Epidermal melanocyte (primary cell): ENCODE measurements around the gene ABCA10.
"Not testable (repeated sequence)": the region's sequence is repeated elsewhere in the genome, so short reads cannot be mapped to it uniquely, and the experiment has no call there.

Experiments used
- DNase-seq: peaks from one replicate; pipeline ENCODE4 v3.0.0; 2011; ENCODE audit warnings: low spot score; ENCODE audit not compliant: insufficient read length

The ABCA10 gene

DNA sequence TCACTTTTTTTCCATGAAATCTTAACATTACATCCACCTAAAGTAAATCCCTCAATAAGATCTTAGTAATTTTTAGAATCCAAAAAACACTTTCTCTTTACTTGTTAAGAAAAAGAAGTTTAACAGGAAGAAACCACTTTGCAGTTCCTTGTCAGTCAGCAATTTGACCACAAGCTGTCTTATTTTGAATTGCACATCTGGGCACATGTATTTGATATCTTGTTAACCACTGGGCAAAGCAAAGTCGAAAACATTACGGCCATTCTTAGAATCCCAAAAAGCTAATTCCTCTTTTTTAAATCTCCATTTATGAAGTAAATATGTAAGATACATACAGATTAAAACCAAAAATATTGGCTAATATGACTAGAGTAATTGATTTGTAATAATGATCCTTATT lies 1.1 kb downstream of the ABCA10 start:
- DNase-seq: no peak

DNA sequence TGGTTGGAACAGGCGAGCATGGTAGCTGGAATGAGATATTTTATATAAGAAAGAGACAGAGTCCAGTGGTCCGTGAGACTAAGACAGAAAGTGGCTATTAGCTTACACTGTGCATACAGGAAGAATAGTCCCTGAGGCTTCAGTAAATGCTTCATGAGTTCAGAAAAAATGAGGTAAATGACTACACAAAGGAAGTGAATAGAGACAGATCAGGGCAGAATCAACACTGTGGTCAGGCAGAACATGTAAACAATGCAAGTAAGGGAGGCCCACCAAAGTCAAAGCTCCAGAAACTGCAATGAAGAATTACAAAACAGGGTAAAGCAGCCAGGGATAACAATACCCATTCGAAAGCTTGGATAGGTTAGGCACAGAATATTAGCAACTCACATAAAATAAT lies 4.8 kb downstream of the ABCA10 start:
- DNase-seq: no peak

DNA sequence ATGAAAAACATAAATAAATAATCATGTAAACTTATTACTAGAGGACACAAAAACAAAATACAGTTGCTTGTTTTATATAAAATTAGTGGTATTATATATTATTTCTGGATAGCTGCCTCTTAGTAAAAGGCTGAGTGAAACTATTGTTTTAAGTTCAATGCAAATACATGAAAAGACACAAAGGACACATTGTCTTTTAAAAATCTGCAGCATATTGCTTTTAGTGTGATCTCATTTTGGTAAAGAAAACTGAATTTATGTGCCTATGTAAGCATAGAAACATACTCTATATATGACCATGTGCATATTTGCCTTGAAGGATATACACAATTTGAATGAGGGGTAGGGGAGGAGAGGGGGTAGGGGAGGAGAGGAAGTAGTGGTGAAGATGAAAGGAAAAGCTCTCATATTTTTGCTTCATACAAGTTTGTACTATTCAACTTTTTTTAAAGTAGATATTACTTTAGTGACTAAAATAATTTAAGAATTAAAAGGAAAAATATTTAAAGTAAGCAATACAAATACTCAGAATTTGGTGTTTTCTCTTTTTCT lies 5.8 kb downstream of the ABCA10 start:
- no peak for DNase-seq

DNA sequence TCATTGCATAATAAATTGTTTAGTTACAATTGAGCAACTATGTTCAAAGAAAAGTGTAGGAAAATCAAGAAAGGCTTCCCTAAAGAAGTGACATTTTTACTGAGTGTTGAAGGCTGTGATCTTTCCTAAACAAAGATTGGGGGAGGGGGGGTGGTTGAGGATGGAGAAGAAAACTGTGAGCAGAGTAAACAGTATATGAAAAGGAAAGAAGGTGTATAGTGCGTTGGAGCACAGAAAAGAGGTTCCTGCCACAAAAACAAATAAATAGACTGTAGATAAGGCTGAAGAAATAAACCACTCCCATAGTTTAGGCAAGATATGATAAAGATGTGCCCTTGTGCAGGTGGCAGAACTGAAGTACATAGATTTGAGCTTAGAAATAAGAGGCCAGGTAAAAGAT lies 8.5 kb downstream of the ABCA10 start:
- DNase-seq: no peak

DNA sequence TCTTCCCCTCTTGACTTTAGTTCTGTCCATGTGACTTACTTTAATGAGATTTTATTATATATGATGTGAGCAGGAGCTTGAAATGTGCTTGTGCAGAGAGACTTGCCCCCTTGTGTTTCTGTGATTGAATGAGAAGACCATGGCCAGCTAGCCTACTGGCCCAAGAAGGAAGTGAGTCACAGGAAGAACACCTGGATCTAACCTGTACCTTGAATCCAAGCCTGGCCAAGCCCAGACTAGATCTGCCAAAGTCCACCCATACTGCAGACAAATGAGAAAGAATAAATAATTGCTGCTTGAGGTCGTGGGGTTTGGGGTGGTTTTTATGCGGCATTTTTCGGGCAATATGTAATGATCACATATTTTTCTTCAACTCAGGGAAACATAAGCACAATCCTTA lies 9.6 kb downstream of the ABCA10 start:
- no peak for DNase-seq

DNA sequence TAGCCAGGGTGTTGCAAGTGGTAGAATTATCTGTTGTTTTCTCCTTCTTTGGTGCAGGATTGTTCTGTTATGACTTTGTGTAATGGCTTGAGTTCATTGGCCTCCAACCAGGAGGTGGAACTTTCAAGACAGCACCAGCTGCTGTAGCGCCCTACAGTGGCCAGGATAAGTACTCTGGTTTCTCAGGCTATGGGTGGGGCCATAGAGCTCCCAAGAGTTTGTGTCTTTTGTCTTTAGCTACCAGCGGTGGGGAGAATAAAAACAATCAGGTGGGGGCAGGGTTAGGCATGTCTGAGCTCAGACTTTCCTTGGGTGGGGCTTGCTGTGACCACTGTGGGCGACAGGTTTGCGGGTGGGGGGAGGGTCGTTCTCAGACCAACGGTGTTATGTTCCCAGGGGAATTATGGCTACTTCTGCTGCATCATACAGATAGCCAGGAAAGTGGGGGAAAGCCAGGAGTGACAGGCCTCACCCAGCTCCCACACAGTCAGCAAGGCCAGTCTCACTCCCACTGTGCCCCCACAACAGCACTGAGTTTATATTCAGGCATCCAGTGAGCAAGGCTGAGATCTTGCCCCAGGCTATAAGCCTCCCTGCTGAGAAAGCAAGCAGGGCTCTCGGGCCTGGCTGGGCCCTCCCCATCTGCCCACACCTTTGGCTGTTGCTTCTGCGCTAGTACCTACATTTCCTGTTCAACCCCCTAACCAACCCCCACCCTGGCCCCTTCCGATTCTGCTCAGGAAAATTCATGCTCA lies 15.4 kb downstream of the ABCA10 start:
- DNase-seq: no peak

DNA sequence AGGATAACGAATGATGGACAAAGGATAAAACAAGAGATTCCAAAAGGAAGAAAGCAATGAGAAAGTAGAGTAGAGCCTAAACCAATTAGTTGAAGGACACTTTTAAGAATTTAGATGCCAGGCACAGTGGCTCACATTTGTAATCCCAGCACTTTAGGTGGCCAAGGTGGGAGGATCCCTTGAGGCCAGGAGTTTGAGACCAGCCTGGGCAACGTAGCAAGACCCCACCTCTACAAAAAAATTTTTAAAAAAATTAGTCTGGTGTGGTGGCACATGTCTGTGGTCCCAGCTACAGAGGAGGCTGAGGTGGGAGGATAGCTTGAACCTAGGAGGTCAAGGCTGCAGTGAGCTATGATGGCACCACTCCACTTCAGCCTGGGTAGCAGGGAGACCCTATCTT lies 20.0 kb downstream of the ABCA10 start:
- no peak for DNase-seq

DNA sequence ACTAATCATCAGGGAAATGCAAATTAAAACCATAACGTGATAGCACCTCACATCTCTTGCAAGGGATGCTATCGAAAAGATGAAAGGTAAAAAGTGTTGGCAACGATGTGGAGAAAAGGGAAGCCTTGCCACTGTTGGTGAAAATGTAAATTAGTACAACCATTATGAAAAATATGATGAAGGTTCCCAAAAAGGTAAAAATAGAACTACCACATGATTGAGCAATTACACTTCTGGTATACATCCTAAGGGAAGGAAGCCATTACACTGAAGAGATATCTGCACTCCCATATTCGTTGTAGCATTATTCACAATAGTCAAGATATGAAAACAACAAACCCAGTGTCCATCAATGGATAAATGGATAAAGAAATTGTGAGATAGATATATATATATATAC lies 21.5 kb downstream of the ABCA10 start:
- DNase-seq: no peak

DNA sequence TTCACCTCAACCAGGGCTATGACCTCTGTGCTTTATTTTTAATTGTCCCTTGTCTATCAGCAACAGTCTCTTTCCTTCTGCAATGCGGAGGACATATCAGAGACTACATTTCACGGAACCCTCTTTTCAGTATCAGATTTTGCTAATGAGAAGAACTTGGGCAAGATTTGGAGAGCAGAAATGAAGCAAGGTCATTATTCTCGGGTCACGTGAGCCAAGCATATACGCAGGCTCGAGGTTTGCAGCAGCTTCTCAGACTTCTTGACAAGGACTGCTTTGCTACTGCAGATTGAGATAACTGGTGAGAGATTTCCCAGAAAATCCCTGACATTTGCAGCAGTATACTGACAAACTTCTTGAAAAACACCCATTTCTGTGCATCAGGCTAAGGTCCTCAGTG lies 30.4 kb downstream of the ABCA10 start:
- no peak for DNase-seq

DNA sequence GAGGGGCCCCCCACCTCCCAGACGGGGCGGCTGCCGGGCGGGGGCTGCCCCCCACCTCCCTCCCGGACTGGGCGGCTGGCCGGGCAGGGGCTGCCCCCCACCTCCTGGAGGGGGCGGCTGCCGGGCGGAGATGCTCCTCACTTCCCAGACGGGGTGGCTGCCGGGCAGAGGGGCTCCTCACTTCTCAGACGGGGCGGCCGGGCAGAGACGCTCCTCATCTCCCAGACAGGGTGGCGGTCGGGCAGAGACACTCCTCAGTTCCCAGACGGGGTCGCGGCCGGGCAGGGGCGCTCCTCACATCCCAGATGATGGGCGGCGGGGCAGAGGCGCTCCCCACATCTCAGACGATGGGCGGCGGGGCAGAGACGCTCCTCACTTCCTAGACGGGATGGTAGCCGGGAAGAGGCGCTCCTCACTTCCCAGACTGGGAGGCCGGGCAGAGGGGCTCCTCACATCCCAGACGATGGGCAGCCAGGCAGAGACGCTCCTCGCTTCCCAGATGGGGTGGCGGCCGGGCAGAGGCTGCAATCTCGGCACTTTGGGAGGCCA lies 32.4 kb downstream of the ABCA10 start:
- DNase-seq: not testable (repeated sequence)

DNA sequence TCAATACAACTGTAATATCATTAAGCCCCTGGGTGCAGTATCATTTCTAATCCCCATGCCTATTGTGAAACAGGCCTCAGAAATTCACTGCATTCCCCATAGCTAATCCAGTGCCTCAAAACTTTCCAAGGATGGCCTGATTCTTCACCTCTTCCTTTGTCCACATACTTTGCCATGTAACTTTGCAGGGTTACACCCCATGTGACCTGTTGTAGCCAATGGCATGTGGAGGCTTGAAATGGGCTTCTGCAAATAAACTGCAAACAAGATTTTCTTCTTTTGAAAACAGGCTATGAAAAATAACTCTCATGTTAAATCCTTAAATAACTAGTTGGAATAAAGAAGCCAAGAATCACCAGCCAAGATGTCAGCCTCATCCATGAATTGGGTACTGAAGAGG lies 35.9 kb downstream of the ABCA10 start:
- DNase-seq: no peak

DNA sequence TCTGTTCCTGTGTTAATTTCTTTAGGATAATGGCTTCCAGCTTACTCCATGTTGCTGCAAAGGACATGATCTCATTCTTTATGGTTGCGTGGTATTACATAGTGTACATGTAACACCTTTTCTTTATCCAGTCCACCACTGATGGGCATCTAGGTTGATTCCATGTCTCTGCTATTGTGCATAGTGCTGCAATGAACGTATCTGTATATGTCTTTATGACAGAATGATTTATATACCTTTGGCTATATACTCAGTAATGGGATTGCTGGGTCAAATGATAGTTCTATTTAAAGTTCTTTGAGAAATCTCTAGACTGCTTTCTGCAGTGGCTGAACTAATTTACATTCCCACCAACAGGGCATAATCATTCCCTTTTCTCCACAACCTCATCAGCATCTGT lies 39.8 kb downstream of the ABCA10 start:
- no peak for DNase-seq

DNA sequence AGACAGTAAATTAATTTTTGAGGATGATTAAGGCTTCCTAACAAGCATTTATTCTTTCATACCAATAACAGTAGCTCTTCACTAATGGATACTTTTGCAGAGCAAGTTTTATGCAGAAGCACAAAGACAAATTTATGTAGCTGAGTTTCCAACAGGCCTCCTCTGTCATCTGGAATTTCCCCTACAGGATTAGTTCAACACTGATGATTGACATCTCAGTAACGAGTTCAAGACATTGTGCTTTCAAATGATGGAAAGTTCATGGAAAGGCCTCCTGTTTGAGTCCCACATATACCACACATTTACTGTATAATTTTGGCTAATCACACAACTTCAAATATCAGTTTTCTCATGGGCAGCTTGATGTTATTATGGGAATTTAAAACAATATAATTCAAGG lies 40.6 kb downstream of the ABCA10 start:
- DNase-seq: no peak

DNA sequence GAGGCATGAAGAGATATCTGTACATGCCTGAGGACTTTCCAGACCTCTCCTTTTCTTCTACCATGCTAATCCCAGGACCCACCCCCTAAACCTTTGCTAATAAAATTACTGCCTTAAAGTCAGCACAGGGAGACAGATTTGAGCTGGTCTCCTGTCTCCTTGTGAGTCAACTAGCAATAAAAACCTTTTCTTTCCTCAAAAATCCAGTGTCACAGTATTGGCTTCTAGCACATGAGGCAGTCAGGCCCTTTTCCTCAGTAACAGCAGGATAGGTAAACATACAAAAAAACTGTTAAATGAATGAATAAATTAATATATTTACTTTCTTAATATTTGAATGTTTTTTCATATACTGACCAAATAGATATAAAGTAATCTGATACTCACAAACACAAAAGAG lies 41.3 kb downstream of the ABCA10 start:
- DNase-seq: no peak

DNA sequence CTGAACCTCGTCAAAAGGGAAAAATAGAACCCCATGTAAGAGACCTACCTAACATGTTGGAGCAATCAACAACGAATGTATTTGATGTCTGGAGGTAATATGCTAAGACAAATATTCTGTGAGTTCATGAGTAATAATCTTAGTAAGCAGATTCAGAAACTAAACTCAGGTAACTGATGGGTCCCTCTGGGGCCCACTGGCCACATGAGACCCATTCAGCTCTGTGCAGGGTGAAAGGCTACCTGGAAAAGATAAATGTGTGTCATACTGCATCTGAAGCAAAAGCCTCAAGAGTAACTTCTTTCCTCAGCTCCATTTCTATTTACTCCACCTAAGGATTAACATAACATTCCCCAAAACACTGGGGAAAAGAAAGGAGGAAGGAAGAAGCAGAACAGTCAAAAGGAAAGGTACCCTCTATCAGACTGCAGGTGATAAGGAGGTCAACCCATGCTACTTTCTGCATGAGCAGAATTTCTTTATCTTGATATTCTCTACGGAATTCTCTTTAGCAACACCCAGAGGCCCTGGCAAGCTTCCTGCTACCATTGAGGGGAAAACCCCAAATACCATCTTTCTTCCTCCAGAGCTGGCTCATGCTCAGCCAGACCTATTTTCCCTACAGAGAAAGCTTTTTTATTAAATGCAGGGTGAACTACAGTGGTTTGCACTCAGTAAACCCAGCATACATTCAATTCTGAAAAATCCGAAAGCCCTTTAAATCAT lies 49.2 kb downstream of the ABCA10 start:
- DNase-seq: no peak

DNA sequence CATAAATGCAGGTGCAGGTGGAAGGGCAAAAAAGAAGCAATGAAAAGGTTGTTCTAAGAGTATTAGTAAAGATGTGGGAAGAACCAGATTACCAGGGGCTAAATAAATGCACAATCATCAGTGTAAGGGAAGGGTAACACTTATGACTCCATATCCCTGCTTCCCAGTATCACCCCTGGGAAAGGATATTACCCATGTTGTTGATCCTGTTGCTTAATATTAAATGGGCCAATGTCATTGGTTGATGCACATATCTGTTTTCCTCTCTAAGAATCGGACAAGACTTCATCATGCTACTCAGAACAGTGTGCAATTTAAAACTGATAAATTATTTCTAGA lies 52.2 kb downstream of the ABCA10 start:
- no peak for DNase-seq

DNA sequence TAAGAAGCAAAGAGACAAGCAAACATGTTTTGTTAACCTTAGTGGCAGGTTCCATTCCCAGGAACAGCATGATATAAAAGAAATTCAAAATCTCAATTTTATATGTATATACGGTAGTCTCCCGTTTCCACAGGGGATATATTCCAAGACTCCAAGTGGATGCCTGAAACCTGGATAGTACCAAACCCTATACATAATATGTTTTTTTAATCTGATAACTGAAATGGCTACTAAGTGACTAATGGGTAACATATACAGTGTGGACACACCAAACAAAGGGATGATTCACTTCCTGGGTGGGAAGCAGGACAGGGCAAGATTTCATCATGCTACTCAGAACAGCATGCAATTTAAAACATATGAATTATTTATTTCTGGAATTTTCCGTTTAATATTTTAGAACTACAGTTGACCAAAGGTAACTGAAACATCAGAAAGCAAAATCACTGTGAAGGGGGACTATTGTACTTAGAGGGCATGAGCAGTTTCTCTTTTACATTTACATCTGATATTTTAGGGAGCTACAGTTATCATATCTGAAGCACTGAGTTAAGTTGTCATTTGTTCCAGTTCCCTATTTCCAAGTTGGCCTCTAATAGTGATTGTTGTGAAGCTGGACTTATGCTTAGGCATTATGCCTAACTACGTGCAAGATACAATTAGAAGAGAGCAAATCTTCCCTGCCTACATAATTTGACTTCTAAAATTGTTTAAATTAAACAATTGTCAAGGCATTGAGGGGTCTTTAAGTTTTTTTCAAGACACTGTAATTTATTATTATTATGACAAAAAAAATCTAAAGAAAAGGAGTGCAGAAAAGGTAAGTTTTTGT lies 52.8 kb downstream of the ABCA10 start:
- no peak for DNase-seq

DNA sequence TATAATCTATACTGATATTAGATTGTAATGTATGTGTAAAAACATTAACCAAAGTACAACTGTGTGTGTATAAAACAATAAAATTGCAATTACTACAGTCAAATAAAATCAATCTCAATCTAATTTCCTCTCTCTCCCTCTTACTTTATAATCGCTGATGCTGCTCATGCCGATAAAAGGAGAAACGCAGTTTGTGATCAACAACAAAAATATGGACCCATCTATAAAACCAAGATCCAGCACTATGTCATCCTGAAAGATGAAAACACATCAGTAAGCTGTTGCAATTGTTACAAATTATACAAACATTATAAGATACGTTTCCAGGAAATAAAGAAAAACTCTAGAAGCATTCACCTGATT lies 53.4 kb downstream of the ABCA10 start:
- no peak for DNase-seq

DNA sequence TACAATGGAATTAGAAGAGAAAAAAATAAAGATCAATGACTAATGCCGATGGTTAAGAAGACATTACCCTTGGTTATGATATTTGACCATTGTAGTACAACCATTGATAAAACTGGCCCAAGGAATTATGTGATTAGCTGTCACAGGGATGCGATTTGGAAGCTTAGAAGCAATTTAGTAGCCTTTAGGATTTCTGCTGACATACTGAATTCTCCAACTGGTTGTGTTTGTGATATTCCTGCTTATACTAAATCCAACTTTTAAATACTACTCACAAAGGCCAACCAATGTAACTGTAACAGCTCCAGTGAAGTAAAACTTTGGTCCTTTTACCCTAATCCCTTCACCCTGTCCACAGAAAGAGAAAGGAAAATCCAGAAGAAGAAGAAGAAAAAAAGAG lies 55.5 kb downstream of the ABCA10 start:
- DNase-seq: no peak

DNA sequence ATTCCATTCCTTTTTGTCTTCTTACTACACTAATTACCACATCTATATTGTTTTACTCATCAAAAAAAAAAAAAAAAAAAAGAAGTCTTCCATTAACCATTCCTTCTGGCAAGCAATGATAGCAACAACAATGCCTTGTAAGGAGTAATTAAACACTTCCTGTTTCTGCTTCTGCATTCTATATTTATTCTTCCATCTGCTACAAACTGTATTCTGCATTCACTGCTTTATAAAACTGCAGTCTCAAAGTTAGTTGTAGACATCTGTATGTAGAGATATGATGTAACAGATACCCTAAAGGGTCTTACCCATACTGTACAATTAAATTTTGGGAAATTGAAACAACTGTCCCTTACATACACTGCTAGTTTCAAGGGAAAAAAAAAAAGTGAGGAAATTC lies 58.2 kb downstream of the ABCA10 start:
- no peak for DNase-seq

DNA sequence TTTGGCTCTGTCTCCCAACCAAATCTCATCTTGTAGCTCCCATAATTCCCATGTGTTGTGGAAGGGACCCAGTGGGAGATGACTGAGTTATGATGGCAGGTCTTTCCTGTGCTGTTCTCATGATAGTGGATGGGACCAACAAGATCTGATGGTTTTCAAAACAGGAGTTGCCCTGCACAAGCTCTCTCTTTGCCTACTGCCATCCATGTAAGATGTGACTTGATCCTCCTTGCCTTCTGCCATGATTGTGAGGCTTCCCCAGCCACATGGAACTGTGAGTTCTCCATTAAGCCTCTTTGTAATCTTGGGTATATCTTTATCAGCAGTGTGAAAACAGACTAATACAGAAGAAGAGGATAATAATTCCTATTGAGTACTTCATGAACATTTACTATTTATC lies 60.0 kb downstream of the ABCA10 start:
- DNase-seq: not testable (repeated sequence)

DNA sequence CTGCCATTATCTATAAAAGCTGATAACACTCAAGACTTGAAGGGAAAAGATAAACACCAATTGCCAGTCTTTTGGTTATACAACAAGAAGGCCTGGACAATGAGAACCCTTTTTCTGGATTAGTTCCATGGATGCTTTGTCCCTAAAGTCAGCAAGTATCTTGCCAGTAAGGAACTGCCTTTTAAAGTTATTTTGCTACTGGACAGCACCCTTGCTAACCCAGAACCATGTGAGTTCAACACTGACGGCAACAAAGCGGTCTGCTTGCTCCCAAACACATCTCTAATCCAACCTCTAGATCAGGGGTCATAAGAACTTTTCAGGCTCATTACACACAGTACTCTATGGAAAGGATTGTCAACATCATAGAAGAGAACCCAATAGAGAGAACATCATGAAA lies 61.7 kb downstream of the ABCA10 start:
- DNase-seq: no peak
